GM20000 (cell line): ENCODE results near the gene SYNGAP1.

Experiments
- DNase-seq: peaks from one replicate; pipeline ENCODE4 v3.0.0; 2012; ENCODE audit warnings: low spot score
- TF ChIP-seq, protein P1 (sequence below): IDR thresholded peaks from 2 replicates; pipeline ENCODE4 v1.5.1; 2012; ENCODE audit warnings: mild to moderate bottlenecking, control low read depth; ENCODE audit errors: extremely low read depth, missing control alignments

The SYNGAP1 gene

GRCh38 chr6:33443619-33444504 lies 24.0 kb downstream of the SYNGAP1 start:
- TF ChIP-seq, protein P1, sequence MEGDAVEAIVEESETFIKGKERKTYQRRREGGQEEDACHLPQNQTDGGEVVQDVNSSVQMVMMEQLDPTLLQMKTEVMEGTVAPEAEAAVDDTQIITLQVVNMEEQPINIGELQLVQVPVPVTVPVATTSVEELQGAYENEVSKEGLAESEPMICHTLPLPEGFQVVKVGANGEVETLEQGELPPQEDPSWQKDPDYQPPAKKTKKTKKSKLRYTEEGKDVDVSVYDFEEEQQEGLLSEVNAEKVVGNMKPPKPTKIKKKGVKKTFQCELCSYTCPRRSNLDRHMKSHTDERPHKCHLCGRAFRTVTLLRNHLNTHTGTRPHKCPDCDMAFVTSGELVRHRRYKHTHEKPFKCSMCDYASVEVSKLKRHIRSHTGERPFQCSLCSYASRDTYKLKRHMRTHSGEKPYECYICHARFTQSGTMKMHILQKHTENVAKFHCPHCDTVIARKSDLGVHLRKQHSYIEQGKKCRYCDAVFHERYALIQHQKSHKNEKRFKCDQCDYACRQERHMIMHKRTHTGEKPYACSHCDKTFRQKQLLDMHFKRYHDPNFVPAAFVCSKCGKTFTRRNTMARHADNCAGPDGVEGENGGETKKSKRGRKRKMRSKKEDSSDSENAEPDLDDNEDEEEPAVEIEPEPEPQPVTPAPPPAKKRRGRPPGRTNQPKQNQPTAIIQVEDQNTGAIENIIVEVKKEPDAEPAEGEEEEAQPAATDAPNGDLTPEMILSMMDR: no peak
- DNase-seq: no peak

GRCh38 chr6:33445119-33445603 lies 25.3 kb downstream of the SYNGAP1 start:
- DNase-seq: no peak
- TF ChIP-seq, protein P1: no peak

- no peak for DNase-seq
- TF ChIP-seq, protein P1: no peak
Measured at GRCh38 chr6:33446356-33446755, 26.5 kb downstream of the SYNGAP1 start.

GRCh38 chr6:33450434-33450833 lies 30.6 kb downstream of the SYNGAP1 start:
- TF ChIP-seq, protein P1: no peak
- no peak for DNase-seq

DNA sequence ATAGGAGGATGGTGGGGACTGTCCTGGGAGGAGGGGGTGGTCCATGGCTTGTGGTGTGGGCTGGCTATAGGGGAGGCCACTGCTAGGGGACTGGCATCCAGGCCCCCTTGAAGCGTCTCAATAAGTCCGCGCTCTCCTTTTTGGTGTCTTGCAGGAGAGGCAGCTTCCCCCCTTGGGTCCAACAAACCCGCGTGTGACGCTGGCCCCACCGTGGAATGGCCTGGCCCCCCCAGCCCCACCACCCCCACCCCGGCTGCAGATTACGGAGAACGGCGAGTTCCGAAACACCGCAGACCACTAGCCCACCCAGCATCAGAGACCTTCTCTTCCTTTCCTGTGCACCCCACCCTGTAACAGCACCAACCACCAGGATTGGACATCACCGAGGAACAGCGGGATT lies 31.7 kb downstream of the SYNGAP1 start:
- TF ChIP-seq, protein P1: no peak
- DNase-seq: no peak

DNA sequence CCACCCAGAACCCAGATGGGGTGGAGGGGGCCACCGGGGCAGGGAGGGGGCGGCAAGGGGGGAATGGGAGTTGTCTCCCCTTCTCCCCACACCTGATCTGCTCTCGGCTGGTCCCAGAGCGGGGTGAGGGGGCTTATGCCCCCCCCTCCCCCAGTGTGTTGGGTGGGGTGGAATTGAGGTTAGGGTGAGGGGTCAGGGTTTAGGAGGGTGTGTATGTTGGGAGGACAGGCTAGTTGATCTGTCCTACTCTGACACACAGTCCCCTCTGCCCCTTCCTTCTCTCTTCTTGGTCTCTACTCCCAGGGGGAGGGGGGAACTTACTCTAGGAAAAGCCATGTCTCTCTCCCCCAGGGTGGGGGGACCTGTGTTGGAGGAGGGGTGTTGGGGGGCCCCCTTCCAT lies 32.6 kb downstream of the SYNGAP1 start:
- DNase-seq: peak; percentile 20
- TF ChIP-seq, protein P1: no peak

- TF ChIP-seq, protein P1: no peak
Measured at GRCh38 chr6:33453393-33454008, 33.6 kb downstream of the SYNGAP1 start.

More at GRCh38 chr6:33453393-33454008, 33.6 kb downstream of the SYNGAP1 start:
- DNase-seq: peak; percentile 47
